Right kidney (tissue), 1 donor: ENCODE results near the gene FBXW7.

ENCODE experiments used
- DNase-seq: peaks from one replicate; pipeline ENCODE4 v3.0.0-alpha.2; 2016

The FBXW7 gene

DNA sequence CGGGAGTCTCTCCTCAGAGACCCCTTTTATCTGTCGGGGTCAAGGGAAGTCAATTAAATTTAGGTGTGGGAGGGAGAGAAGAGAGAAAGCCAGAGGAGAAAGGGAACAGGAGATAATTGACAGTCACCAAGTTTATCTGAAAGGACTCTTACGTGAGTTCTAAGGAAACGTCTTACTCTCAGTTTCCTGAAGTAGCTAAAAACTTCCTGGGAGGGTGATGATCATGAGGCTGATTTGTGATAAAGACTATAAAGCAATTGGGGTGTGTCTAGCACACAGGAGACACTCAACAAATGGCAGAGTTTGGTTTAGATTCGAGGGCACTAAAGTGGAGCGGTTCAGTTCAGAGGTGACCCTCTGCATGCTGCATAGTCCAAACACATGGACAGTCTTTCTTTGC is 254.1 kb downstream of the FBXW7 start:
- DNase-seq, result no peak

DNA sequence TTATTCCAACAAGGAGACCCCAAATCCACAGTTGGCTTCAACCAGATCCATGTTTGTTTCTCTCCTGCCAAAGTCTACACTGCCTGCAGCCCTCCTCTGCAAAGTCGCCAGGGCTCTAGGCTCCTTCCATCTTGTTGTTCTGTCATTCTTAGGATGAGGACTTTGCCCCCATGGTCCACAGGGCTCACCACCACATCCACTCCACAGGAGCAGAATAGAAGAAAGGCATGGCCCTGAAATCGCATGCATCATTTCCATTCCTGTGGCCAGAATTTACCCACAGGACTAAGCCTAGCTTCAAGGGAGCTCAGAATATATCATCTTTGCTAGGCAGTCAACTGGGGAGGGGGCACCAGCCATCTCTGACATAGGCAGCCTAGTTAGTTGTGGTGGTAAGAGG is 254.7 kb downstream of the FBXW7 start:
- DNase-seq, result no peak

- no peak for DNase-seq
Observed at GRCh38 chr4:152279234-152279566, 256.7 kb downstream of the FBXW7 start.

GRCh38 chr4:152278505-152279233 is 257.2 kb downstream of the FBXW7 start:
- peak; percentile 59 for DNase-seq

GRCh38 chr4:152278172-152278504 is 257.8 kb downstream of the FBXW7 start:
- no peak for DNase-seq

GRCh38 chr4:152277333-152277732 is 258.6 kb downstream of the FBXW7 start:
- no peak for DNase-seq

DNA sequence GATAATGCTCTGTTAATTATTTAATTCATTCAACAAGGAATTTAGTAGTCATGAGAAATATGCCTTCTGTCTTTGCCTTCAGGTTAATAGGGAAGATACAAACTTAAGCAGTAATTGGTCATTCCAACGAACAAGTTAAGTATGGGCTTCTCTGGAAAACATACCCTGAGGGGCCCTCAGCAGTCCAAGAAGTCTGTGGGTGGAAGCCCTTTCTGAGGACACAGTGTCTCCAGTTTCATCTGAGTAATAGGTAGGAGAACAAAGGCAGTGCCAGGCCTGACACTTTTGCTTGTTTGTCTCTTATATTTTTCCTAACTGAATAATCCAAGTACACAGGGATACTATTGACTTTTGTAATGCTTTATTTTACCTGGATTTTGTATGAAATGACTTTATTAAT is 262.5 kb downstream of the FBXW7 start:
- DNase-seq, result no peak
